Activated CD4-positive, alpha-beta memory T cell treated with anti-CD3 and anti-CD28 coated beads, Interleukin-2, amount 10 ng/mL, durations not matched to agents 7 days and 5 days (primary cell): ENCODE measurements around the gene CPSF7. TPM values are rescaled to one million over a fixed set of nuclear protein-coding genes. Genes with fewer than 3 reads are reported as not detected.

Experiments
- CTCF ChIA-PET: fragments of 350-600 bp; sonication (Branson Sonifier 250); formaldehyde crosslinking; loops from one replicate; lab custom pipeline; 2021; ENCODE audit warnings: antibody characterized with exemption, inconsistent platforms; lab: Charles Lee
- POLR2A ChIA-PET: fragments of 350-600 bp; sonication (Branson Sonifier 250); formaldehyde crosslinking; loops from one replicate; lab custom pipeline; 2021; ENCODE audit warnings: antibody characterized with exemption; lab: Charles Lee
- DNase-seq: peaks from one replicate; pipeline ENCODE4 v3.0.0-alpha.2; 2020
- H3K27ac Mint-ChIP-seq: one replicate; pipeline ENCODE4 v1.8.0; 2021; ENCODE audit warnings: mild to moderate bottlenecking, mixed read lengths
- H3K27me3 Mint-ChIP-seq: one replicate; pipeline ENCODE4 v1.8.0; 2021; ENCODE audit warnings: mixed read lengths
- H3K36me3 Mint-ChIP-seq: one replicate; pipeline ENCODE4 v1.8.0; 2021; ENCODE audit warnings: low read depth, mixed read lengths
- H3K4me1 Mint-ChIP-seq: one replicate; pipeline ENCODE4 v1.8.0; 2021; ENCODE audit warnings: mixed read lengths
- H3K4me3 Mint-ChIP-seq: one replicate; pipeline ENCODE4 v1.8.0; 2021; ENCODE audit warnings: mild to moderate bottlenecking, mixed read lengths
- H3K9me3 Mint-ChIP-seq: one replicate; pipeline ENCODE4 v1.8.0; 2021; ENCODE audit warnings: mixed read lengths
- total RNA-seq, 2 experiments: library from RNA; stranded (reverse); gene quantifications; one replicate each; pipeline ENCODE4 v1.2.3, GENCODE V29; 2021

Gene CPSF7
- total RNA-seq, 2 experiments from 2014 or later = 89.6 to 90.2 TPM

DNA sequence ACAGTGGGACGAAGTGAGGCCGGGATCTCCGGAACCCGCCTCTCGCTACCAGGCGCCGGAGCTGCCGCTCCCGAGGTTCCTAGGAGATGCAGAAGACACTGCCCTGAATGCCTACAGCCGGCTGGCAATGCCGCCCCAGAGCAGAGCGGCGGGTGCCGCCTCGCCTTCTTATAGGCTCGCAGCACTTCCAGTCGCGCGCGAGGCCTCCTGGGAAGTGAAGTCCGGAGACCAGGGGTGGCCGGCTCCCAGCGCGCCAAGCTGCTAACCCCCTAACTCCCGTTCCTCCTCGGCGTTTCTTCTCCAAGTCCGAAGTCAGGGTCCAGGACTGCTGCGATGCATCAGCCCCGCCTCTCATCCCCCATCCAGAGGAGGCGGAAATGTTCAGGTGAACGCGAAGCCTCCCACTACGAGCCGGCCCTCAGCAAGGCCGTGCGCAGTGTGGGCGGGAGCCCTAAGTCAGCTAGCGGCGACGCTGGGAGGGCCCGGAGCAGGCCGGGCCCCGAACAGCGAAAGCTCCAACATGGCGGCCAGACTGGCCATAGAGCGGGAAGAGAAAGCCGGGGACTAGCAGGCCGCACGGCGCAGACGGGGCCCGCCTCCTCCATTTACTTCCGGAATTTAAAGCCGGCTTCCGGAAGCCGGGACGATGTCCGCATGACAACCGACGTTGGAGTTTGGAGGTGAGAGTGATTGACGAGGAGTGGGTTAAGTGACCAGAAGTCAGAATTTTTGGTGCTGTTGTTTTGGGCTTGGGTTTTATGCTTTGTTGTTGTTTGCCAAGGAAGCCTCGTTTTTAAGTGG is 67.8 kb downstream of the CPSF7 start, which contains the start of the genes CYB561A3 and TMEM138:
Gene CYB561A3 (minus strand): TSS at position 142 of the 801 bp plus-strand sequence. CDS start 5,169 bp downstream, outside the sequence.
Gene TMEM138 (plus strand): TSS at position 634 of the 801 bp plus-strand sequence. CDS start 2,017 bp downstream, outside the sequence.
- POLR2A ChIA-PET = interaction anchor here (0.6 to 5.3 kb wide), 38 partner anchors 9 to 1479 kb away, joined by 3 to 118 read pairs (median 4); partner anchors contain the start of genes CD5, CPSF7, DDB1 and FTH1
- peaks cover 43% of the 10 kb centered on the region for H3K4me1 Mint-ChIP-seq
- no peaks in the 10 kb centered on the region for H3K9me3 Mint-ChIP-seq

DNA sequence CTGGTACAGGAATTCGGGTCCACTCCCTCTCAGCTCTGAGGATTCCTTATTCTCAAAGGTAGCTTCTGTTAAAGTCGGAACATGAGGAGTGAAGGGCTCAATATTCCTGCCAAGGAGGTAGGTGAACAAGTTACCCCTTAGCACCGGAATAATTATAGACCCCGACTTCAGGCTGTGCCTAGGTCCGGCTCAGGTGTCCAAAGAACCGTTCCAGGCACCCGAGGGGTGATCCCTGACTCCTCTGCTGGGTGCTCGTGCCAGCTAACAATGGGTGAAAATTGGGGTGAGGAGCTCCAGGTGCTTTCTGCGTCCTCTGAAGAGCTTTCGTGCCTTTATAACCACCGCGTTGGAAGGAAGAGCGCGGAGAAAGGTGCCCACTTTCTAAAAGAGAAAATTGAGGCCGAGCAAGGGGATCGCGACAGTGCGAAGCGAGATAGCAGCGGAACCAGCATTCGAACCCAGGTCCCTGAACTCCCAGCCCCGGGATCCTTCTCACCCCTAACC is 68.5 kb downstream of the CPSF7 start:
- H3K27me3 Mint-ChIP-seq = no peaks in the 10 kb centered on the region
- H3K27ac Mint-ChIP-seq = peak overlapping the region; percentile 97
- H3K4me1 Mint-ChIP-seq = peaks cover 43% of the 10 kb centered on the region
- no peak for DNase-seq
- ChIA-PET POLR2A (interaction anchor here (1.0 to 5.3 kb wide), 27 partner anchors 9 to 1230 kb away, joined by 3 to 118 read pairs (median 6); partner anchors contain the start of genes CD5, CPSF7, DDB1 and SDHAF2), CTCF (interaction anchor here (1.0 to 10.0 kb wide), 7 partner anchors 23 to 107 kb away, joined by 3 to 153 read pairs (median 4); partner anchors contain the start of genes CPSF7, DDB1, SDHAF2 and TKFC)
- H3K4me3 Mint-ChIP-seq = peak overlapping the region; percentile 98
- H3K9me3 Mint-ChIP-seq = no peaks in the 10 kb centered on the region
- H3K36me3 Mint-ChIP-seq = peaks cover 26% of the 10 kb centered on the region

More for the DNA sequence above, 67.8 kb downstream of the CPSF7 start, which contains the start of the genes CYB561A3 and TMEM138:
- CTCF ChIA-PET = interaction anchor here (0.9 to 10.0 kb wide), 10 partner anchors 12 to 448 kb away, joined by 3 to 153 read pairs (median 5); partner anchors contain the start of genes CPSF7, DDB1, SDHAF2 and TKFC
- Mint-ChIP-seq H3K4me3 (peak within 1 kb of the TSS; percentile 98), H3K36me3 (peaks cover 29% of the 10 kb centered on the region), H3K27ac (peak within 1 kb of the TSS; percentile 97), H3K27me3 (no peaks in the 10 kb centered on the region)
- DNase-seq = peak; percentile 93

DNA sequence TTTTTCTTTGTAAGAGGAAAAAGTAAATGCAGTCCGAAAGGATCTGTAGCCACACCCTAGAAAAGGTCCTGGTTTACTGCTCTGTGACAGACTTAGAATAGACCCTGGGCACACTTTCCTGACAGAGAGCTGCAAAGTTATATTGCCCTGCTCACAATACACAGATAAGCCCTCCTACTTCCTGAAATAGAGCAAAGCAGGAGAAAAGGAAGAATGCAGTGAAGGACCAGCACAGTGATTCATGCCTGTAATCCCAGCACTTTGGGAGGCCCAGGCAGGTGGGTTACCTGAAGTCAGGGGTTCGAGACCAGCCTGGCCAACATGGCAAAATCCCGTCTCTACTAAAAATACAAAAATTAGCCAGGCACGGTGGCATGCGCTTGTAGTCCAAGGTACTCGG is 70.3 kb downstream of the CPSF7 start:
- POLR2A ChIA-PET = interaction anchor here (3.6 to 5.3 kb wide), 4 partner anchors 11 to 71 kb away, joined by 25 to 118 read pairs (median 40); partner anchors contain the start of genes CPSF7, DDB1, SDHAF2 and TKFC
- no peaks in the 10 kb centered on the region for H3K27me3 Mint-ChIP-seq
- H3K9me3 Mint-ChIP-seq = no peaks in the 10 kb centered on the region
- no peak overlapping the region for H3K27ac Mint-ChIP-seq
- no peak overlapping the region for H3K4me3 Mint-ChIP-seq
- CTCF ChIA-PET = interaction anchor here (8.7 to 10.0 kb wide), 2 partner anchors 24 to 25 kb away, joined by 66 to 153 read pairs; partner anchors contain the start of genes DDB1 and TKFC
- peaks cover 43% of the 10 kb centered on the region for H3K4me1 Mint-ChIP-seq
- peaks cover 19% of the 10 kb centered on the region for H3K36me3 Mint-ChIP-seq
- DNase-seq = no peak

- Mint-ChIP-seq H3K4me3 (no peak overlapping the region), H3K4me1 (peaks cover 37% of the 10 kb centered on the region), H3K36me3 (peaks cover 10% of the 10 kb centered on the region), H3K9me3 (no peaks in the 10 kb centered on the region), H3K27ac (no peak overlapping the region), H3K27me3 (no peaks in the 10 kb centered on the region)
- no peak for DNase-seq
- ChIA-PET CTCF (interaction anchor here (10.0 kb wide), 1 partner anchor 24 kb away, joined by 153 read pairs; the partner anchor contains the start of genes DDB1 and TKFC), POLR2A (interaction anchor here (1.4 kb wide), 1 partner anchor 25 kb away, joined by 3 read pairs; no protein-coding TSS in a partner anchor)
Measured at GRCh38 chr11:61358566-61358965, 71.2 kb downstream of the CPSF7 start.

GRCh38 chr11:61357894-61358239 is 71.9 kb downstream of the CPSF7 start:
- CTCF ChIA-PET = interaction anchor here (0.9 kb wide), 1 partner anchor 22 kb away, joined by 5 read pairs; no protein-coding TSS in a partner anchor
- Mint-ChIP-seq H3K4me3 (no peak overlapping the region), H3K27ac (no peak overlapping the region), H3K36me3 (peaks cover 16% of the 10 kb centered on the region), H3K27me3 (no peaks in the 10 kb centered on the region), H3K4me1 (peaks cover 31% of the 10 kb centered on the region), H3K9me3 (no peaks in the 10 kb centered on the region)
- DNase-seq = no peak
- POLR2A ChIA-PET = interaction anchor here (1.4 kb wide), 1 partner anchor 24 kb away, joined by 3 read pairs; no protein-coding TSS in a partner anchor

GRCh38 chr11:61357233-61357893 is 72.4 kb downstream of the CPSF7 start:
- peaks cover 27% of the 10 kb centered on the region for H3K4me1 Mint-ChIP-seq
- no peaks in the 10 kb centered on the region for H3K27me3 Mint-ChIP-seq
- H3K27ac Mint-ChIP-seq = no peak overlapping the region
- POLR2A ChIA-PET = interaction anchor here (2.4 kb wide), 1 partner anchor 21 kb away, joined by 6 read pairs; no protein-coding TSS in a partner anchor
- peaks cover 15% of the 10 kb centered on the region for H3K36me3 Mint-ChIP-seq
- DNase-seq = no peak
- H3K9me3 Mint-ChIP-seq = no peaks in the 10 kb centered on the region
- H3K4me3 Mint-ChIP-seq = no peak overlapping the region
- CTCF ChIA-PET = interaction anchor here (0.9 kb wide), 1 partner anchor 21 kb away, joined by 5 read pairs; no protein-coding TSS in a partner anchor

GRCh38 chr11:61356706-61357105 is 73.1 kb downstream of the CPSF7 start:
- no peak for DNase-seq
- peaks cover 25% of the 10 kb centered on the region for H3K4me1 Mint-ChIP-seq
- H3K4me3 Mint-ChIP-seq = no peak overlapping the region
- CTCF ChIA-PET = interaction anchor here (4.1 kb wide), 1 partner anchor 20 kb away, joined by 25 read pairs; no protein-coding TSS in a partner anchor
- H3K9me3 Mint-ChIP-seq = no peaks in the 10 kb centered on the region
- H3K27ac Mint-ChIP-seq = no peak overlapping the region
- POLR2A ChIA-PET = interaction anchor here (1.4 to 2.4 kb wide), 2 partner anchors 20 to 23 kb away, joined by 5 to 6 read pairs; partner anchors contain the start of gene TKFC
- H3K27me3 Mint-ChIP-seq = no peaks in the 10 kb centered on the region
- H3K36me3 Mint-ChIP-seq = peaks cover 14% of the 10 kb centered on the region

DNA sequence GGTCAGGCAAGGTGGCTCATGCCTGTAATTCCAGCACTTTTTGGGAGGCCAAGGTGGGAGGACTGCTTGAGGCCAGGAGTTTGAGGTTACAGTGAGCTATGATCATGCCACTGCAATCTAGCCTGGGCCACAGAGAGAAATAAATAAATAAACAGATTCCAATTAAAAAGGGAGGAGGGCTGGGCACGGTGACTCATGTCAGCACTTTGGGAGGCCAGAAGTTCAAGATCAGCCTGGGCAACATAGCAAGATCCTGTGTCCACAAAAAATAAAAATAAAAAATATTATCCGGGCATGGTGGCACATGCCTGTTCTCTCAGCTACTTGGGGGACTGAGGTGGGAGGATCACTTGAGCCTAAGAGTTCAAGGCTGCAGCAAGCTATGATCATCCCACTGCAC is 75.6 kb downstream of the CPSF7 start:
- H3K27ac Mint-ChIP-seq = no peak overlapping the region
- no peaks in the 10 kb centered on the region for H3K27me3 Mint-ChIP-seq
- no peaks in the 10 kb centered on the region for H3K9me3 Mint-ChIP-seq
- ChIA-PET CTCF (interaction anchor here (0.6 to 4.1 kb wide), 5 partner anchors 18 to 413 kb away, joined by 3 to 25 read pairs (median 3); partner anchors contain the start of genes DDB1 and TKFC), POLR2A (interaction anchor here (1.0 to 2.7 kb wide), 3 partner anchors 8 to 75 kb away, joined by 3 to 17 read pairs (median 5); partner anchors contain the start of genes CPSF7, CYB561A3, DDB1 and SDHAF2)
- peaks cover 7% of the 10 kb centered on the region for H3K4me1 Mint-ChIP-seq
- H3K36me3 Mint-ChIP-seq = peaks cover 23% of the 10 kb centered on the region
- no peak for DNase-seq
- H3K4me3 Mint-ChIP-seq = no peak overlapping the region

GRCh38 chr11:61353131-61354067 is 76.4 kb downstream of the CPSF7 start:
- no peak for DNase-seq
- Mint-ChIP-seq H3K27ac (no peak overlapping the region), H3K4me1 (peaks cover 4% of the 10 kb centered on the region), H3K4me3 (no peak overlapping the region), H3K27me3 (no peaks in the 10 kb centered on the region), H3K9me3 (no peaks in the 10 kb centered on the region), H3K36me3 (peaks cover 27% of the 10 kb centered on the region)
- POLR2A ChIA-PET = interaction anchor here (1.0 to 2.7 kb wide), 3 partner anchors 9 to 76 kb away, joined by 3 to 17 read pairs (median 5); partner anchors contain the start of genes CPSF7, CYB561A3, DDB1 and SDHAF2
- CTCF ChIA-PET = interaction anchor here (1.3 to 4.1 kb wide), 2 partner anchors 17 to 20 kb away, joined by 3 to 25 read pairs; no protein-coding TSS in a partner anchor
